PFSK-1 (cell line): ENCODE results near the gene RAB9B.

Experiments
- FOXP2 ChIP-seq: optimal IDR thresholded peaks from 2 replicates; pipeline ENCODE3; 2011; ENCODE audit warnings: borderline replicate concordance, control low read depth, inconsistent platforms; ENCODE audit not compliant: insufficient read depth; ENCODE audit errors: extremely low read length, extremely low read depth
- POLR2AphosphoS5 ChIP-seq: IDR thresholded peaks from 2 replicates; pipeline ENCODE4 v1.6.1; 2012; ENCODE audit warnings: low read depth, mild to moderate bottlenecking, control low read depth, low read length, moderate library complexity
- REST ChIP-seq, 2 experiments: IDR thresholded peaks; 2 replicates each; pipeline versions ENCODE4 v1.6.1 to v1.8.0; 2011 to 2012; ENCODE audit warnings: low read depth in 2 of 2, low read length in 2 of 2, control low read depth in 1 of 2, inconsistent platforms in 1 of 2, mild to moderate bottlenecking in 1 of 2, moderate library complexity in 1 of 2; ENCODE audit not compliant: insufficient read depth in 1 of 2
- SIN3A ChIP-seq: IDR thresholded peaks from 2 replicates; pipeline ENCODE4 v1.6.1; 2012; ENCODE audit warnings: mild to moderate bottlenecking, low read length, moderate library complexity, borderline replicate concordance; ENCODE audit not compliant: insufficient read depth
- TAF1 ChIP-seq: IDR thresholded peaks from 2 replicates; pipeline ENCODE4 v1.6.1; 2012; ENCODE audit warnings: low read length, control low read depth, borderline replicate concordance; ENCODE audit not compliant: insufficient read depth

The RAB9B gene

GRCh38 chrX:103847174-103847870, 15.3 kb upstream of the RAB9B start:
- TF ChIP-seq FOXP2: no peak
- no peak for TF ChIP-seq TAF1
- TF ChIP-seq POLR2AphosphoS5: no peak
- no peak for TF ChIP-seq REST (IDR thresholded peaks at IDR 0.05; ENCODE audit: insufficient read depth in 1 of 2, low read depth in 2 of 2, low read length in 2 of 2)
- no peak for TF ChIP-seq SIN3A

- TF ChIP-seq TAF1 (no peak), POLR2AphosphoS5 (no peak), REST (IDR thresholded peaks at IDR 0.05; ENCODE audit: insufficient read depth in 1 of 2, low read depth in 2 of 2, low read length in 2 of 2) (no peak), SIN3A (no peak), FOXP2 (no peak)
Measured at GRCh38 chrX:103846386-103846785, 14.3 kb upstream of the RAB9B start.

- TF ChIP-seq REST (IDR thresholded peaks at IDR 0.05; ENCODE audit: insufficient read depth in 1 of 2, low read depth in 2 of 2, low read length in 2 of 2) (no peak), TAF1 (no peak), POLR2AphosphoS5 (no peak), SIN3A (no peak), FOXP2 (no peak)
Measured at GRCh38 chrX:103845165-103845653, 13.2 kb upstream of the RAB9B start.

- TF ChIP-seq FOXP2 (no peak), REST (IDR thresholded peaks at IDR 0.05; ENCODE audit: insufficient read depth in 1 of 2, low read depth in 2 of 2, low read length in 2 of 2) (no peak), TAF1 (no peak), SIN3A (no peak)
Measured at GRCh38 chrX:103839404-103839803, 7.3 kb upstream of the RAB9B start.

GRCh38 chrX:103831342-103831802, 685 bp downstream of the RAB9B start:
- TF ChIP-seq POLR2AphosphoS5 (no peak), TAF1 (no peak), SIN3A (no peak), FOXP2 (no peak)
